Activated CD4-positive, alpha-beta T cell treated with anti-CD3 and anti-CD28 coated beads for 1 hour (primary cell): ENCODE measurements around the gene RBM20.
"Not testable (repeated sequence)": the region's sequence is repeated elsewhere in the genome, so short reads cannot be mapped to it uniquely, and the experiment has no call there.

ENCODE experiments used
- DNase-seq: peaks from one replicate; pipeline ENCODE4 v3.0.0-alpha.2; 2020

RBM20 gene

GRCh38 chr10:110643653-110644597 is at the start of gene RBM20:
Gene RBM20 (plus strand): TSS chr10:110644336. CDS start chr10:110644455, 119 bp downstream.
- DNase-seq, result no peak

- no peak for DNase-seq
Observed at GRCh38 chr10:110597476-110597875, 46.7 kb upstream of the RBM20 start.

GRCh38 chr10:110600487-110601101 is 43.5 kb upstream of the RBM20 start:
- no peak for DNase-seq

- no peak for DNase-seq
Observed at GRCh38 chr10:110601581-110601980, 42.6 kb upstream of the RBM20 start.

DNA sequence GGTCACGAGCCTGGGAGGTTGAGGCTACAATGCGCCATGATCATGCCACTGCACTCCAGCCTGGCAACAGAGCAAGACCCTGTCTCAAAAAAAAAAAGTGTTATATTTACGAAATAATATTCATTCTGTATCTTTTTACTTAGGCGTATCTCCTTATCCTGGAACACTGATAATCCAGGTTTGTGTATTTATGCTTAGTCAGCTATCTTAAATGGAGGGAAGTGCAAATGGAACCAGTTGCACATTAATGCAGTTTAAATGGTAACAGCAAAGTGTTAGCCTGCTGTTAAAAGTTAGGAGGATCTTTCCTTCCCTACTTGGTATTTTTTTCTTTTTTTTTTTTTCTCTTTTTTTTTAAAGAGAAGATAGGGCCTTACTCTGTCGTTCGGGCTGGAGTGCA is 36.0 kb upstream of the RBM20 start:
- DNase-seq, result no peak

DNA sequence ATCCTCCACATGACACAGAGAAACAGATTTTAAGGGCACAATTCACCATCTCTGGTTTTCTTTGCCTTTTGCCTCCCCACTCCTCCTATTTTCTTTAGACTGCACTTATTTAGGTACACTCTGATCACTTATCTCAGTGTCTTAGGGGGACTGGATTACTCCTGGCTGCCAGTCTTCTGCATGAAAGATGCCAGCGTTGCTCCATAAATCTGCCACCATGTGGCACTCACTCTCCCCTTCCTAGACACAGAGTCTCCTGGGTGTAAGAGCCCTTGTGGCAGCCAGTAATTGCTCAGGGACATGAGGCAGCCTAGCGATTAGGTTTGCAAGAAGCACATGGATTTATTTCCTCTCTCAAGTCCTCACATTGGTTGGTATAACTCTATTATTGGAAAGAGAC is 34.5 kb upstream of the RBM20 start:
- DNase-seq, result no peak

- no peak for DNase-seq
Observed at GRCh38 chr10:110610308-110610774, 33.8 kb upstream of the RBM20 start.

GRCh38 chr10:110610781-110611180 is 33.4 kb upstream of the RBM20 start:
- DNase-seq, result not testable (repeated sequence)

DNA sequence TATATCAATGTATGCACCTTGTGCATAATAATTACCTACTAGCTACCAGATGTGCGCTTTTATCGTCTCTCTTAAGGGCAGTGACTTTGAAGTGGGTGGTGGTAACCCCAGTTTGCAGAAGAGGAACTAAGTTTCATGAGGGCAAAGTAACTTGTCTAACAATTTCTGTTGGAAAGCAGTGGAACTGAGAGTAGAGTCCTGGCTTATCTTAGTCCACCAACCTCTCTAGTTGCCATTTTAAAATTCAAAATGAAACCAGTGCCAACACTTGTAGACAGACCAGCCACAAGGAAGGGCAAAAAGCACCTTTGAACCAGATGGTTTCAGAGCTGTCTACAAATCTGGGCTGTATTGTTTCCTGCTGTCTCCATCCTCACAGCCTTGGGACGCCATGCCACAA is 32.0 kb upstream of the RBM20 start:
- no peak for DNase-seq

- DNase-seq, result no peak
Observed at GRCh38 chr10:110612629-110613028, 31.5 kb upstream of the RBM20 start.

DNA sequence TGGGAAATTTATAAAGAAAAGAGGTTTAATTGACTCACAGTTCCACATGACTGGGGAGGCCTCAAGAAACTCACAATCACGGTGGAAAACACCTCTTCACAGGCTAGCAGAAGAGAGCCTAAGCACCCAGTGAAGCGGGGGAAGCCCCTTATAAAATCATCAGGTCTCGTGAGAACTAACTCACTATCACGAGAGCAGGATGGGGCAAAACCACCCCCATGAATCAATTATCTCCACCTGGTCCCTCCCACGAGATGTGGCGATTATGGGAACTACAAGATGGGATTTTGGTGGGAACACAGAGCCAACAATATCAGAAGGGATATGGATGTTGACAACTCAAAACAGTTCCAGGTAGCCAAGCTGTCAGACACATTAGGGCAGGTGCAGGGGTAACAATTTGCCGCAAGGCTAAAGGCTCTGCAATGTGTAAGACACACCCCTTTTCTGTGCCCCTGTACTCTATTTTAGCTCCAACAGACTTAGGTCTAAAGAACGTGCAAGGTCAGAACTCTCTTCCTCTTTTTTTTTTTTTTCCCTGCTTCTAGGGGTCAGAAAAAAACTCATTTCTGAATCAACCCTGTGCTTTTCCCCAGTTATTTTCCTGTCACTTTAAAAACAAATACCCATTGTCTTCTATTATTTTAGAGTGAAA is 30.7 kb upstream of the RBM20 start:
- DNase-seq, result no peak

DNA sequence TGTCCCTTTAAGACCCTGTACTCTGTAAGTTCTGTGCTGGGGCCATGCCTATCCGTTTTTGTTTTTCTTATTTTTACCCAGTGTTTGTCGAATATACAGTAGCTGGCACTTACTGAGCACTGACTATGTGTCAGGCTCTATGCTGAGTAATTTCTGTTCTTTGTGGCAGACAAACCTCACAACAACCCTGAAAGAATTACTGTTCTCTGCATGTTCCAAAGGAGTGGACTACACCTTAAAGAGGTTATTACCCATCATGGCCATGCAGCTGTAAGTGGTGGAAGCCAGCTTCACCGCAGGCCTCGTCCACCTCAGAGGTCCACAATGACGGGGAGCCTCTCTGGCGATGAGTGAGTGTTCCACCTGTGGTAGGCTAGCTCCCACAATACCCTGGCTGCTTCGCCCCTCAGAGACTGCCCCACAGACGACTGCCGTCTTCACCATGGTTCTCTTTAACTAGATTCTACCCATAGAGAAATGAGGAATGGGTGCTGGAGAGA is 30.1 kb upstream of the RBM20 start:
- DNase-seq, result no peak

DNA sequence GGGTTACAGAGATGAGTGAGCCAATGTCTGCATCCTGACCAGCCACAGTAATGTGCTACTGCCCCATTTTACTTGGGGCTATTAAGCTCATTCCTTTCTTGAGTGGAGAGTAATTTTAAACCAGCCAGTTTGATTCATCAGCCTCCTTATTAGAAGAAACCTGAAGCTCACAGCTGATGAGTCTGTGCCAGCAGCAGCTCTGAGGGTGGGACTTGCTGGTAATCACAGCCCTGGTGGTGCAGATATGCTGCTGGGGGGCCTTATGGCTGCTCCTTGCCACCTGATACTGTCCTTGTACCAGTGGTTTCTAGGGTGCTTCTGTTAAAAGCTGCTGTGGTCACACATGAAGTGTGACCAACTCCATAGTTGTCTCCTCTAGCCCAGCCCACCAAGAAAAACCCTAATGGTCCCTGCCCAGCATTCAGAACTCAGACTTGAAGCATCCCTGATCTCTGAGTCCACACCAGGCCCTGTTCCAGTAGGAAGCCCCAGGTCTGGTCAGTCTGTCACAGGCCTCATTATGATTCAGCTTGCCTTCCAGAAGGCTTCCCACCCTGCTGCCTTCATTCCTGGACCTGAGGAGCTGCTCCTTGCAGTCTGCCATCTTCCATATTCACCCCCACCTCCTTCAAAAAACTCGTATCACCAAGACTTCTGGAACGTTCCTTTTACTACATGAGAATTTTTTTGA is 28.9 kb upstream of the RBM20 start:
- no peak for DNase-seq

- no peak for DNase-seq
Observed at GRCh38 chr10:110616493-110617033, 27.6 kb upstream of the RBM20 start.

DNA sequence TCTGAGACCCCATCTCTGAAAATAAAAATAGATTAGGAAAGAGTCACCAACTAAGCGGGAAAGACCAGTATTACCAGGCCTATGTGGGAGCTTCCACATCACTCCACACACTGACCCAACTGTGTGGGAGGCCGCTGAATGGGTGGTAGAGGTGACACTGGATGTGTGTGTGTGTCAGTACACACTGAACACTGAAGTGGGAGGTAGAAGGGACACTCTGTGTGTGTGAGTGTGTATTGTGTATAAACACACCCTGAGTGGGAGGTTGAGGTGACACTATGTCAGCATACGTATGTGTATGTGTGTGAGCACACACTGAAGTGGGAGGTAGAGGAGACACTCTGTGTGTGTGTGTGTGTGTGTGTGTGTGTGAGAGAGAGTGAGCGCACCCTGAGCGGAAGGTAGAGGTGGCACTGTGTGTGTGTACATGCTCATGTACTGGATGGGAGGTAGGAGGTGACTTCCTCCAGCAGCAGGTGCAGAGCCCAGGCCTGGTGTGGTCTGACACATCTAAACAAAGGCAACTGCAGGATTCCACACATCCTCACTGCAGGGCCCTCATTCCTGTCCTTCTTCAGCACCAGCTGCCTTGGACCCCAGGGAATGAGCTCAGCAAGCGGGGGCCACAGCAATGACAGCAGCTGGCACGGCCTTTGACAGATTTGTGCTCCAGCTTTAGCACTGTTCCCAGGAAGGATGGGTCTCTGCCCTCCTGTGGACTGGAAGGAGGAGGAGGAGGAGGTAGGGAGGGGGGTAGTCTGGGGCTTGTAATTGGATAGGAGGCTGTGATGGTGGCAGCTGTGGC is 26.5 kb upstream of the RBM20 start:
- no peak for DNase-seq

GRCh38 chr10:110618230-110618610 is 25.9 kb upstream of the RBM20 start:
- DNase-seq, result no peak

DNA sequence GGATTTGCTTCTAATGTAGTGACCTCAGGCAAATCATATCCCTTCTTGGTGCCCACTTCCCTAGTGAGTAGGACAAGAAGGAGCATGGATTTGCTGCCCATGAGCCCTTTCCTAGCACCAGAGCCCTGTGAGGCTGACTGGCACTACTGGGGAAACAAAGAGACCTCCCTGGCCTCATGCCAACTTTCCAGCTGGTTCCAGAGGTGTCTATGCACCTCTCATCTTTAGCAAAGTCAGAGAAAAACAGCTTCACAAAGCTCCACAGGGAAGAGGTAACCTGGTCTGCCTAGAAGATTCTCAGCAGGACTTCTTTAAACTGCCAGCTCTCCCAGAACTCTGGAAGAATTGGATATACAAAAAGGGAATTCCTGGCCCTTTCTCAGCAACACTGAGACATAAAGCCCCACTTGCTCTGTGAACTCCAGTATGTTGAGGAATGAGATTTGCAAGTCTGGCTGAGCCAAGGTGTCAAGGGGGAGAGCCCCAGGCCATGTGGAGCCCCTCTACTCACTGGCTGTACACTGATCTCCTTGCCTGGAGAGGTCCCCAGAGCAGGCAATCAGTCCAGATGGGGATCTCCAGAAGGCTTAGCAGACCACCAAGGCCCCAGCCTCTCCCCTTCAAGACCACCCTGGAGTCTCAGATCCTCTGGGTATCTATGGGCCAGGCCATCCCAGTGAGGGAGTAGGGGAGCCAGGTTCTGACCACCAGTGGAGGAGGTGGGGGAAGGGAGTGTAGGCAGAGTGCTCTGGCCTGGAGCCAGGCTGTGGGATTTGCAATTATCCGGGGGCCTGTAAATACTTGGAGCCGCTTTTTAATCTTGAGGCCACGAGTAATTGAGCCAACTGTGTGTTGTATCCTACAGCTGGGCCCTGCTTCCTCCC is 24.4 kb upstream of the RBM20 start:
- DNase-seq, result no peak

DNA sequence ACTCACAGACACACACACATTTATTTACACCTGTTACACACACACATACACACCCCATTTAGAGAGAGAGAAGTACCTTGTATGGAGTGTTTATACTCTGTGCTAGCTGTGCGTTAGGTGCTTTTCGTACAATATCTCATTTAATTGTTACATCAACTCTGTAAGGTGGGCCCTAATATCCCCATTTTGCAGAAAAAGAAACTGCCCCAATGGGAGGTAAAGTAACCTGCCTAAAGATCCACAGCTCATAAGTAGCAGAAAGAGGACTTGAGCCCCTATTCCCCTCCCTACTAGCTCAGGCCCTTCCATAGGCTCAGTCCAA is 23.8 kb upstream of the RBM20 start:
- DNase-seq, result no peak

DNA sequence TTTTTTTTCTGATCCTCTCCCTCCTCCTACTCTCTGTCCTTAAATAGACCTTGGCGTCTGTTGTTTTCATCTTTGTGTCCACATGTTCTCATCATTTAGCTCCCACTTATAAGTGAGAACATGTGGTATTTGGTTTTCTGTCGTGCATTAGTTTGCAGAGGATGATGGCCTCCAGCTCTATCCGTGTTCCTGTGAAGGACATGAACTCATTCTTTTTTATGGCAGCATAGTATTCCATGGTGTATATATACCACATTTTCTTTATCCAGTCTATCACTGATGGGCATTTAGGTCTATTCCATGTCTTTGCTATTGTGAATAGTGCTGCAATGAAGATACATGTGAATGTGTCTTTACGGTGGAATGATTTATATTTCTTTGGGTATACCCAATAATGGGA is 20.8 kb upstream of the RBM20 start:
- not testable (repeated sequence) for DNase-seq

- no peak for DNase-seq
Observed at GRCh38 chr10:110625356-110625894, 18.7 kb upstream of the RBM20 start.
